AG09319 (cell line): ENCODE results near the gene SCOC.

Source experiments
- DNase-seq: peaks from one replicate; pipeline ENCODE4 v3.0.0-alpha.2; 2010; ENCODE audit warnings: low read depth; ENCODE audit errors: extremely low read depth
- TF ChIP-seq, protein P1 (sequence below): IDR thresholded peaks from 2 replicates; pipeline ENCODE4 v1.5.1; 2011; ENCODE audit warnings: low read depth, mild to moderate bottlenecking, inconsistent platforms, low read length, moderate library complexity

The SCOC gene

DNA sequence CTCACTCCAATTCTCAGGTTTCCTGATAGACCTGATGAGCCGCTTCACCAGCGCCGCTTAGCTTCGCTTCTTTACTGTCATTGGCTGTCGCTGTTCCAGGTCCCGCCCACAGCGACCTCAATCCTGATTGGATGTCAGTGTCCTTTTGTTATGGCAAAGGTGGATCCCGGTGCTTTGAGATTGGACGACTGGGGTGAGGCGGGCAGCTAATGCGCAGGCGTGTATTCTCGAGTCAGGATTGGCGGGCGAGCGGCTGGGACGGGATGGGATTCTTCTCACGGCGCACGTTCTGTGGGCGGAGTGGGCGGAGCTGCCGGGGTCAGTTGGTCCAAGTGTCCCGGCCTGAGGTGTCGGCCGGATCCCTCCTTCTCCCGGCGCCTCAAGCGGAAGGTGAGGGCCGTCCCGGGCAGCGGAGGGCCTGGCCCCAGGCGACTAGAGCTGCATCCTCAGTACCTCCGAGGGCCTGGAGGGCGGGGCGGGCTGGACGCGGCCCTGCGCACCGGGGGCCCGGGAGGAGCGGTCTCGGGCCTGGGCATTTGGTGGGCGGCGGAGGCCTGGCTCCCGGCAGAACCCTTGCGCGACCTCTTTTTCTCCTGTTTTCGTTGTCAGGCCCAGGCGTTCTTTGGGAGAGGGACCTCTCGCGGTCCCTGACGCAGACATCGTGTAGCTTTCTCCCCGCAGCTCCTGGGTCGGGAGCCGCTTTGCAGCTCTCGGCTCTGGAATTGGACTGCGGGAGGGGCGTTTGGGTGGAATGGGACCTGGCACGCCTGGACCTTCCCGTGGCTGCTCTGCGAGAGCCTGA lies at the start of gene SCOC:
Gene SCOC (plus strand): TSS at position 319 of the 802 bp plus-strand sequence. CDS start 5,525 bp downstream, outside the sequence.
- TF ChIP-seq, protein P1, sequence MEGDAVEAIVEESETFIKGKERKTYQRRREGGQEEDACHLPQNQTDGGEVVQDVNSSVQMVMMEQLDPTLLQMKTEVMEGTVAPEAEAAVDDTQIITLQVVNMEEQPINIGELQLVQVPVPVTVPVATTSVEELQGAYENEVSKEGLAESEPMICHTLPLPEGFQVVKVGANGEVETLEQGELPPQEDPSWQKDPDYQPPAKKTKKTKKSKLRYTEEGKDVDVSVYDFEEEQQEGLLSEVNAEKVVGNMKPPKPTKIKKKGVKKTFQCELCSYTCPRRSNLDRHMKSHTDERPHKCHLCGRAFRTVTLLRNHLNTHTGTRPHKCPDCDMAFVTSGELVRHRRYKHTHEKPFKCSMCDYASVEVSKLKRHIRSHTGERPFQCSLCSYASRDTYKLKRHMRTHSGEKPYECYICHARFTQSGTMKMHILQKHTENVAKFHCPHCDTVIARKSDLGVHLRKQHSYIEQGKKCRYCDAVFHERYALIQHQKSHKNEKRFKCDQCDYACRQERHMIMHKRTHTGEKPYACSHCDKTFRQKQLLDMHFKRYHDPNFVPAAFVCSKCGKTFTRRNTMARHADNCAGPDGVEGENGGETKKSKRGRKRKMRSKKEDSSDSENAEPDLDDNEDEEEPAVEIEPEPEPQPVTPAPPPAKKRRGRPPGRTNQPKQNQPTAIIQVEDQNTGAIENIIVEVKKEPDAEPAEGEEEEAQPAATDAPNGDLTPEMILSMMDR, result no peak
- DNase-seq, result peak; percentile 97

DNA sequence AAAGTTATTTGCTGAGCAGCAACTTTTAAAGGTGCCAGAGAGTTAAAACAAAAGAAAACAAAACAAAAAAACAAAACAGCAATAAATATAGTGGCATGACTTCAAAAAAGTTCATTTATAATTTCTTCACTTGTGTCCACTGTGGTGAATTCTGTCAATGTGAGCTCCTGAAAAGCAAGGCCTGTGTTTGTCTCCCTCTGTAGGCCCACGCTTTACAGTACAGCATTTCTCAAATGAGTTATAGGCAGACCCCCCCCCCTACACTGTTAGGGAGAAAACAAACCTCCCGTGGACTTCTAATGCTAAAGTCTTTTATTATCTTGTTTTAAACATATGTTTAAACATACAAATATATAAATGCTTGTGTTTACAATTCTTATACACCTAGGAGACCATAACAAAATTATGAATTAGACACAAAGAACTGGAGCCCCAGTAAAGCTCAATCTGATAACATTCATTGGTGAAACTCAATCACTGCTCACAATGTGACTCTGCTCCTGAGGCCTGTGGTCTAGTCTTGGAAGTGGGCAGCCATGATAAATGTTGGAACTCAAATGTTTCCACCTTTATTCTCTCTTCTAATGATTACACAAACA lies 47.0 kb upstream of the SCOC start:
- TF ChIP-seq, protein P1, result peak; percentile 83
- DNase-seq, result no peak

DNA sequence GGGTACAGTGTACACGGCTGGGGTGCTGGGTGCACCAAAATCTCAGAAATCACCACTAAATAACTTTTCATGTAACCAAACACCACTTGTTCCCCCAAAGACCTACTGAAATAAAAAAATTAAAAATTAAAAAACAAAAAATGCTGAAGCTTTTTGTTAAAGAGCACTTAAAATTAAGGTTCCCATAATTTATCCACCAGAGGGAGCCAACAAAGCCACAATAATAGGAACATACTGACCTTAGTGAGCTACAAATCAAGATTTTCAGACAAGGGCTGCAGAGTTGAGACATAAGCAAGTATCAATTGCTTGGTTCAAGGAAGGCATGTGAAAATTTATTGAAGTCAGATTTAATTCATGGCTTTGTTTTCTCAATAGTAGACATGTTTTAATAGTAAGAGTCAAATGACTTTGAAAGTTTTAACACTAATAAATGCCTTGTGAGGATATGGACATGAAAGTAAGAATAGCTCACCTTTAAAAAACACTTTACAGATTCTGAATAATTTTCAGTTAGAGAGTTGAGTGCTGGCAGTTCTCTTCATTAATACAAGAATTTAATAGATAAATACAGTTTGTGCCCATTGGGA lies 43.0 kb upstream of the SCOC start:
- DNase-seq, result no peak
- TF ChIP-seq, protein P1, result peak; percentile 60

DNA sequence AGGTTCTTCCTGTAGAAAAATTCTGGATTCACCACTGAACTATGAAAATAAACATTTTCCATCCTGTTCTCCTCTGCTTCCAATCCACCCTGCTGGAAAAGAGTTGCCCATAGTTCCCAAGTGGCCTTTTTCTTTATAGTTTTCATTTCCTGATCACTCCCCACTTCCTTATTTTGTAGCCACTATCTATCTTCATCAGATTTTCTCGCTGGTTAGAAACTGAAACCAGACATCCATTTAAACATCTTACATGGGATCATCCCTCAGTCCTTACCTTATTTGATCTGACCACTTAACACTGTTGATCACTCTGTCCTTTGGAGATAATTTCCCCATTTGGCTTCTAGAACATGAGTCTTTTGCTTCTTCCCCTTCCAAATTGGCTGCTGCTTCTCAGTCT lies 42.2 kb upstream of the SCOC start:
- TF ChIP-seq, protein P1, result no peak

DNA sequence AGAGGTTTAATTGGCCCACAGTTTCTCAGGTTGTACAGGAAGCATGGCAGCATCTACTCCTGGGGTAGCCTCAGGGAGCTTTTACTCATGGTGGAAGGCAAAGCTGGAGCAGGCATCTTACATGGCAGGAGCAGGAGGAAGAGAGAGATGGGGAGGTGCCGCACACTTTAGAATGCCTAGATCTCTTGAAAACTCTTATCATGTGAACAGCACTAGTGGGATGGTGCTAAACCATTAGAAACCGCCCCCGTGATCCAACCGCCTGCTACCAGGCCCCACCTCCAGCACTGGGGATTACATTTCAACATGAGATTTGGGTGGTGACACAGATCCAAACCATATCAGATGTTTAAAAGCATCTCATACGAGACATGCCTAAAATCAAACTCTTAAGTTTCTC lies 41.6 kb upstream of the SCOC start:
- TF ChIP-seq, protein P1, result no peak
- no peak for DNase-seq

More for the DNA sequence above, 42.2 kb upstream of the SCOC start:
- DNase-seq, result no peak

DNA sequence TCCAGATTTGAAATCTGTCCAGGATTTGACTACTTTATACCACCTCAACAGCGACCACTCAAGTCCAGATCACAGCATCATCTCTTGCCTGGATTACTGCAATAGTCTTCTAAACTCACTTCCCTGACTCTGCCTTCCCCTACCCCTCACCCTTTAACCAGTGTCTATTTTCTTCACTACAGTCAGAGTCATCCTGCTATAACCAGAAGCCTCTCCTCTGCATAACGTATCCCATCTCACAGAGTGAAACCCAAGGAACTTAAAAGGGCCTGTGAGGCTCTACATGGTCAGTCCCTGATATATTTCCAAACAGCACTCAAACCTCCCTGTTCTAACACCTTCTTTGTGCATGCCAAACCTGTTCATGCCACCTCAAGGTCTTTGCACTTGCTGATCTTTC lies 40.7 kb upstream of the SCOC start:
- TF ChIP-seq, protein P1, result no peak
- DNase-seq, result no peak

DNA sequence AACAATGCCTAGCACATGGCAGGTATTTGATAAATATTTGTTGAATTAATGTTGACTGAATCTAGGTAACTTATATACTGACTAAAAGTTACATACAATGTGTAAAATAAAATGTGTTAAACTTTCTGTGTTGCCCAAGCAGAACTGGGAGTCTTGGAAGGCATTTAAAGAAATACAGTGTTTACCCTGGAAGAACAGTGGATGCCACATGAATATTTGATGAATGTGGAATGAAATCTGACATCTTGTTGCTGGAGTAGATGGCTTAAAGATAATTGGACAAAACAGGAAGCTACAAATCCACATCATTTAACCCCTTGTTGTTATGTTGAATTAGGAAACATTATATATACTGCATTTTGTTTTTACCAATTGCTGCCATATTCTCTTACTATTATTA lies 39.9 kb upstream of the SCOC start:
- no peak for DNase-seq
- TF ChIP-seq, protein P1, result no peak
